Activated naive CD4-positive, alpha-beta T cell treated with anti-CD3 and anti-CD28 coated beads, Interleukin-2, amount 50 U/mL, for 24 hours (primary cell): ENCODE measurements around the gene TOR3A.
A peak's percentile ranks its signal among the peaks of the same experiment; 100 is the strongest.
"Not testable (repeated sequence)": the region's sequence is repeated elsewhere in the genome, so short reads cannot be mapped to it uniquely, and the experiment has no call there.

ENCODE experiments used
- H3K27ac Mint-ChIP-seq: one replicate; pipeline ENCODE4 v1.8.0; 2021; ENCODE audit warnings: mild to moderate bottlenecking, mixed read lengths
- H3K27me3 Mint-ChIP-seq: one replicate; pipeline ENCODE4 v1.8.0; 2021; ENCODE audit warnings: mixed read lengths
- H3K36me3 Mint-ChIP-seq: one replicate; pipeline ENCODE4 v1.8.0; 2021; ENCODE audit warnings: mixed read lengths
- H3K4me1 Mint-ChIP-seq: one replicate; pipeline ENCODE4 v1.8.0; 2021; ENCODE audit warnings: mixed read lengths
- H3K4me3 Mint-ChIP-seq: one replicate; pipeline ENCODE4 v1.8.0; 2021; ENCODE audit warnings: mild to moderate bottlenecking, mixed read lengths
- H3K9me3 Mint-ChIP-seq: one replicate; pipeline ENCODE4 v1.8.0; 2021; ENCODE audit warnings: mixed read lengths

TOR3A gene, protein sequence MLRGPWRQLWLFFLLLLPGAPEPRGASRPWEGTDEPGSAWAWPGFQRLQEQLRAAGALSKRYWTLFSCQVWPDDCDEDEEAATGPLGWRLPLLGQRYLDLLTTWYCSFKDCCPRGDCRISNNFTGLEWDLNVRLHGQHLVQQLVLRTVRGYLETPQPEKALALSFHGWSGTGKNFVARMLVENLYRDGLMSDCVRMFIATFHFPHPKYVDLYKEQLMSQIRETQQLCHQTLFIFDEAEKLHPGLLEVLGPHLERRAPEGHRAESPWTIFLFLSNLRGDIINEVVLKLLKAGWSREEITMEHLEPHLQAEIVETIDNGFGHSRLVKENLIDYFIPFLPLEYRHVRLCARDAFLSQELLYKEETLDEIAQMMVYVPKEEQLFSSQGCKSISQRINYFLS

DNA sequence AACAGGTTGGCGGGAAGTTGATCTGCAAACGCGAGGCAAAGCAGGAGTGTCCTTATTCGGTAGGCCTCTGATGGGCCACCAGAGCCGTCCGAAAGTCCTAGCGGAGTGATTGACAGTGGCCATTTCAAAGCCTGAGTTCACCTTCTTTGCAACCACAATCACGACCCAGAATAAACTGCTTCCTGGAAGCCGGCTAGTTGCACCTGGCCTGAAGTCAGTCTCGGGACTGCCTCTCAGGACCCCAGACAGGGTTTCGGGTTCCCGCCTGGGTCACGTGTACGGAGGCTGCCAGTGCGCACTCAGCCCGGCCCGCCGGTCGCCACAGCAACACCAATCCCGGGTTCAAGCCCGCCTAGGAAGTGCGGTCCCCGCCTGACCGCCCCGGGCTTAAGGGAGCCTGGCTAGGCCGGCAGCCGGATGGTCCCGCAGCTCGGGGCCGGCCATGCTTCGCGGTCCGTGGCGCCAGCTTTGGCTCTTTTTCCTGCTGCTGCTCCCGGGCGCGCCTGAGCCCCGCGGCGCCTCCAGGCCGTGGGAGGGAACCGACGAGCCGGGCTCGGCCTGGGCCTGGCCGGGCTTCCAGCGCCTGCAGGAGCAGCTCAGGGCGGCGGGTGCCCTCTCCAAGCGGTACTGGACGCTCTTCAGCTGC lies at the start of gene TOR3A:
Gene TOR3A, plus strand, starts transcription at position 384 of the 646 bp plus-strand sequence. Its CDS starts 59 bp downstream, at position 443.
- Mint-ChIP-seq H3K4me3 (peak within 1 kb of the TSS; percentile 97), H3K9me3 (no peaks in the 10 kb centered on the region), H3K36me3 (peaks cover 2% of the 10 kb centered on the region), H3K27ac (peak within 1 kb of the TSS; percentile 97), H3K4me1 (peaks cover 28% of the 10 kb centered on the region), H3K27me3 (no peaks in the 10 kb centered on the region)

DNA sequence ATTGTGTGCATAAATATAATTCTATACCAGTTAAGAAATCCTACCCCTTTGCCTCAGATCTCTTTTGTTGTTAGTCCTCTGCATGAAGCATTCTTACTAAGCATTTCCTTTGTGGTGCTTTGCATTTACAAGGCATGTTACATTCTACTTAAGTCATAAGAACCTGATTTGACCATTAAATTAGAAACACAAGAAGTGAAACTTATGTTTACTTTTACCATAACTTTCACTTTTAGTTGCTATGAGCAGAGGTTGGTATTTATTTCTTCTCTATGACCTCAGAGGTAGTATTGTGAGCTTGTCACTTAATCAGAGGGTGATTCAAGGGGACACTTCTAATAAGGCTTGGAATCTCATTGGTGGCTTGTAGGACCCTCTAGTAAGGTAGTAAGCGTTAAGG lies 47.1 kb upstream of the TOR3A start:
- peaks cover 87% of the 10 kb centered on the region for H3K4me1 Mint-ChIP-seq
- no peaks in the 10 kb centered on the region for H3K9me3 Mint-ChIP-seq
- H3K27ac Mint-ChIP-seq: peak overlapping the region; percentile 6
- H3K27me3 Mint-ChIP-seq: no peaks in the 10 kb centered on the region
- H3K4me3 Mint-ChIP-seq: peak overlapping the region; percentile 52
- H3K36me3 Mint-ChIP-seq: no peaks in the 10 kb centered on the region

DNA sequence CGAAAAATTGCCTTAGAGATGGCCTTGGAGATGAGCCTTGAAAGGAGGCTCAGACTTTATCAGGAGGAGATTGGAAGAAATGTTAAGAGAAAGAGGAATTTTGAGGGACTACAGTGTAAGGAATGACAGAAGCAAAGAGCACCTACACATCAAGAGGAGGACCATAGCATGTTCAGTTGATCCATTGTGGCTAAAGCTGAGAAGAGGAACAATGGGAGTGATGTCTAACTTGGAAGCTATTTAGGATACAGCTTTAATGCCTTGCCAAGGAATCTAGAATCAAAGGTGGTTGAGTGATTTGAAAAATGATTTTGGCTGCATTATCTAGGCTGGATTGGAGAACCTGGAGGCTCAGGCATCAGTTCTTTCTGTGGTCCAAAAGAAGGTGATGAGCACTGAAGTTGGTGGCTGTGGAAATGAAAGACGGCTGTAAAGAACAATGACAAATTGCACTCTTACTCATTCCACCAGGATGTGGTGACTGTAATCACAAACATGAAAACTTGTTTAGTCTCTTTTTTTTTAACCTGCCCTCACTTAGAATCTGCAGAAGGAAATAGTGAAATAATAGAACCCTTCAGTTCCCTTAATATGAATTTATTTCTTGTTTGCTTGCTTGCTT lies 44.9 kb upstream of the TOR3A start:
- H3K4me3 Mint-ChIP-seq: peak overlapping the region; percentile 11

DNA sequence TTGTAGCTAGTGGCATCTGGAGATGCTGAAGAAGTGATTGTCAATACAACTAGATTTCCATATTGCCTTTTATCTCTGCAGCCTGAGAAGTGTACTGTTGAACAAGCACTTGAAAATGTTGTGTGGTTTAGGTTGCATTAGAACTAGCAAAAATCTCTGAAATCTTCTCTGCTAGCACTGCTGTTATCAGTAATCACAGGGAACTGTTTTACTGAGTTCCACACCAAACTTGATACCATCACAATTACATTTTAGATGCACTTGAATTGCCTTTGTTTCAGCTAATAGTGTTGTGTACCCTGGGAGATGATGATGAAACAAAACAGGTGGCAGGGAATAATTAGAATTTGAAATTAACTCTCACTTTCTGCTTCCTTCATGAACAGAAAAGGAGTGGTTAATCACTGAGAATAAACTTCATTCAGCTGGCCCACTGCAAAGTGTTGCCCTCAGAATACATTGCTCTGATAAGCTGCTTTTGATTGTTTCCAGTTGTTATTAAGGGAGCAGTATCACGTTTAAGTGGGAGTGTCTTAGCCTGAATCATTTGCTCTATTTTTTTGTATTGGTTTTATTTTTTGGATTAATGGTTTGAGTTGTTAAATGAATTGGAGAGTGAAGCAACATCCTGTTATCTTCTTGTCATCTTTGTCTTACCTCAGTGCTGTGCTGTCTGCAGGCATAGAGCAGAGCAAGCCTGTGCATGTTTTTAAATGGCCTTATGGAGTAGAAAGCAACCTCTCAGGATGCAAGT lies 43.2 kb upstream of the TOR3A start:
- H3K4me3 Mint-ChIP-seq: peak overlapping the region; percentile 34
- H3K4me1 Mint-ChIP-seq: peaks cover 54% of the 10 kb centered on the region
- H3K36me3 Mint-ChIP-seq: no peaks in the 10 kb centered on the region
- H3K27ac Mint-ChIP-seq: peak overlapping the region; percentile 68
- no peaks in the 10 kb centered on the region for H3K27me3 Mint-ChIP-seq
- no peaks in the 10 kb centered on the region for H3K9me3 Mint-ChIP-seq

More for the DNA sequence above, 44.9 kb upstream of the TOR3A start:
- H3K36me3 Mint-ChIP-seq: no peaks in the 10 kb centered on the region
- H3K27me3 Mint-ChIP-seq: no peaks in the 10 kb centered on the region
- peaks cover 65% of the 10 kb centered on the region for H3K4me1 Mint-ChIP-seq
- H3K27ac Mint-ChIP-seq: peak overlapping the region; percentile 10
- H3K9me3 Mint-ChIP-seq: no peaks in the 10 kb centered on the region

DNA sequence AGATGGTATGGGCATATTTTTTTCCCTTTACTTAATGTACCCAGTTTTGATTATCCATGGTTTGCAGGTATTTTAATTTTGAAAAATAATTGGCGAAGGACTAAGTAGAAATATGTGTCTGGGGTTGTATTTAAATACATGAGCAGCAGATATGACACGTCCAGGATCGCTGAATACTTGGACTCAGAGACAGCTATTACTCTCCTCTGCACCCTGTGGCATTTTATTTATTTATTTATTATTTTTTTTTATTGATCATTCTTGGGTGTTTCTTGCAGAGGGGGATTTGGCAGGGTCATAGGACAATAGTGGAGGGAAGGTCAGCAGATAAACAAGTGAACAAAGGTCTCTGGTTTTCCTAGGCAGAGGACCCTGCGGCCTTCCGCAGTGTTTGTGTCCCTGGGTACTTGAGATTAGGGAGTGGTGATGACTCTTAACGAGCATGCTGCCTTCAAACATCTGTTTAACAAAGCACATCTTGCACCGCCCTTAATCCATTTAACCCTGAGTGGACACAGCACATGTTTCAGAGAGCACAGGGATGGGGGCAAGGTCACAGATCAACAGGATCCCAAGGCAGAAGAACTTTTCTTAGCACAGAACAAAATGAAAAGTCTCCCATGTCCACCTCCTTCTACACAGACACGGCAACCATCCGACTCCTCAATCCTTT lies 42.2 kb upstream of the TOR3A start:
- not testable (repeated sequence) for H3K27ac Mint-ChIP-seq, H3K4me3 Mint-ChIP-seq, H3K27me3 Mint-ChIP-seq, H3K36me3 Mint-ChIP-seq, H3K9me3 Mint-ChIP-seq
- H3K4me1 Mint-ChIP-seq: peaks cover 44% of the 10 kb centered on the region

DNA sequence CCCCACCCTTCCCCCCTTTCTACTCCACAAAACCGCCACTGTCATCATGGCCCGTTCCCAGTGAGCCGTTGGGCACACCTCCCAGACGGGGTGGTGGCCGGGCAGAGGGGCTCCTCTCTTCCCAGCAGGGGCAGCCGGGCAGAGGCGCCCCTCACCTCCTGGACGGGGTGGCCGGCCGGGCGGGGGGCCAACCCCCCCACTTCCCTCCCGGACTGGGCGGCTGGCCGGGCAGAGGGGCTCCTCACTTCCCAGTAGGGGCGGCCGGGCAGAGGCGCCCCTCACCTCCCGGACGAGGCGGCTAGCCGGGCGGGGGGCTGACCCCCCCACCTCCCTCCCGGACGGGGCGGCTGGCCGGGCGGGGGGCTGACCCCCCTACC lies 41.7 kb upstream of the TOR3A start:
- H3K27me3 Mint-ChIP-seq, H3K36me3 Mint-ChIP-seq, H3K4me3 Mint-ChIP-seq, H3K9me3 Mint-ChIP-seq, H3K27ac Mint-ChIP-seq: not testable (repeated sequence)
- H3K4me1 Mint-ChIP-seq: peaks cover 41% of the 10 kb centered on the region

DNA sequence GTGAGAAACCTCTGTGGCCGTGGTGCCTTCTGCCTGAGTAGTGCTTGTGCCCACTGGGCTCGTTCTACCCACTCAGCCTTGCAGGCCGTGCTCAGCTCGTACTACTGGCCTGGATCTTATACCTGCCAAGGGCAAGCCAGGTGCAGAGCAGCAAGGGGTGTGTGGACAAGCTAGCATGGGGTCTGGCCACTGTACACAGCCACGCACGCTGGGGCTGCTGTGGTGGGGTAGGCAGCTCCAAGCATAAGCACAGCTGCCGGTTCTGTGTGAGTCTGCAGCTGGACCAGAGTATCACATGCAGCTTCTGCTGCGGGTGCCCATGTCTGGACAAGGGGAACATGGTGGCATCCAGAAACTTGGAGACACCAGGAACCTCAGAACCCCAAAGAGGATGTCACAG lies 39.8 kb upstream of the TOR3A start:
- H3K27ac Mint-ChIP-seq: no peak overlapping the region
- no peaks in the 10 kb centered on the region for H3K9me3 Mint-ChIP-seq
- H3K4me3 Mint-ChIP-seq: no peak overlapping the region
- no peaks in the 10 kb centered on the region for H3K27me3 Mint-ChIP-seq
- H3K36me3 Mint-ChIP-seq: peaks cover 3% of the 10 kb centered on the region
- peaks cover 25% of the 10 kb centered on the region for H3K4me1 Mint-ChIP-seq

DNA sequence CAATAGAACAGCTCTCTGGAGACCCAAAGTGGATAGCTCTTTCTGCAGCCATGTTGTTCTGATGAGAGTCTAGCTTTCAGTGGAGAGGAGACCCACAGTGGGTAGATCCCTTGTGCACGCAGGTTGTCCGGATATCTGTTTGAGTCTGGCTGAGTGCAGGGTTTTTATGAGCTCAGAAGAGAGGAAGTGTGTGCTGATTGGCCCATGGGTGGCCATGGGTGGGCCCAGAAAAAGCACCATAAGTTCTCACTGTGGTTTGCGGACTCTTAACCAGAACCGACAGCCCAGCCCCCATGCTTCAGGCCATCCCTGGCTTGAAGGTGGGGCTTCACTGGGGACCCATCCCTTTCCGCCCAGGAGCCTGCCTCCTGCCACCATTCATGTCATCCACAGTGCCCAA lies 39.2 kb upstream of the TOR3A start:
- H3K27me3 Mint-ChIP-seq: no peaks in the 10 kb centered on the region
- peaks cover 3% of the 10 kb centered on the region for H3K36me3 Mint-ChIP-seq
- peaks cover 19% of the 10 kb centered on the region for H3K4me1 Mint-ChIP-seq
- H3K27ac Mint-ChIP-seq: no peak overlapping the region
- H3K4me3 Mint-ChIP-seq: no peak overlapping the region
- H3K9me3 Mint-ChIP-seq: no peaks in the 10 kb centered on the region

DNA sequence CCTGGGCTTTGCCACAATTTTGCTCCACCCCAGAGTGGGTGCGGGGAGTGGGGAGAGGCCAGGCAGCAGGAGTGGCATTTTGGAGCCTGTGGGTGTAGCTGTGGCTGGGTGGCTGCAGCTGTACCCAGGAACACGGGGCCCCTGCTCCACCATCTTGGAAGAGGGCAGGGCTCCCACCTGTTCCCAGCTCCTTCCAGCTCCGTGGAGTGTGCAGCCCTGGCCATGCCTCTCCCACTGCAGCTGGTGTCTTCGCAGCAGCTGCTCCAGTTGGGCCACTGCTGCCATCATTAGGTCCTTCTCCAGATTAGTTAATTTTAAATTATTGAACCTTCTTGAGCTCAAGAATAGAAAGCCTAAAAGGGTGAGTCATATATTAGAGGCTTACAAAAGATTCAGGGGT lies 38.6 kb upstream of the TOR3A start:
- Mint-ChIP-seq H3K9me3 (no peaks in the 10 kb centered on the region), H3K4me1 (peaks cover 16% of the 10 kb centered on the region), H3K4me3 (no peak overlapping the region), H3K27me3 (no peaks in the 10 kb centered on the region), H3K36me3 (peaks cover 3% of the 10 kb centered on the region), H3K27ac (no peak overlapping the region)

DNA sequence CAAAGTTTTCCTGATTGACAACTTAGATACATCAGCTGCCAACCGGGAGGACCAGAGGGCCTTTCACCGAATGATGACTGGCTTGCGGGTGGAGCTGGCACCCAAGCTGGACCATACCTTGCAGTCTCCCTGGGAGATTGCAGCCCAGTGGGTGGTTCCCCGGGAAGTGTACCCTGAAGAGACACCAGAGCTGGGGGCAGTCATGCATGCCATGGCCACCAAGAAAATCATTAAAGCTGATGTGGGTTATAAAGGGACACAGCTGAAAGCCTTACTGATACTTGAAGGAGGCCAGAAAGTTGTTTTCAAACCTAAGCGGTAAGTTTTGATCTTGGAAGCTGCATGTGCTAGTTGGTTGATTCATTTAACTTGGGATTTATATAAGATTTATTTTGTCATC lies 38.0 kb upstream of the TOR3A start:
- Mint-ChIP-seq H3K36me3 (peaks cover 3% of the 10 kb centered on the region), H3K9me3 (no peaks in the 10 kb centered on the region), H3K4me1 (peaks cover 9% of the 10 kb centered on the region), H3K4me3 (no peak overlapping the region), H3K27me3 (no peaks in the 10 kb centered on the region), H3K27ac (no peak overlapping the region)

DNA sequence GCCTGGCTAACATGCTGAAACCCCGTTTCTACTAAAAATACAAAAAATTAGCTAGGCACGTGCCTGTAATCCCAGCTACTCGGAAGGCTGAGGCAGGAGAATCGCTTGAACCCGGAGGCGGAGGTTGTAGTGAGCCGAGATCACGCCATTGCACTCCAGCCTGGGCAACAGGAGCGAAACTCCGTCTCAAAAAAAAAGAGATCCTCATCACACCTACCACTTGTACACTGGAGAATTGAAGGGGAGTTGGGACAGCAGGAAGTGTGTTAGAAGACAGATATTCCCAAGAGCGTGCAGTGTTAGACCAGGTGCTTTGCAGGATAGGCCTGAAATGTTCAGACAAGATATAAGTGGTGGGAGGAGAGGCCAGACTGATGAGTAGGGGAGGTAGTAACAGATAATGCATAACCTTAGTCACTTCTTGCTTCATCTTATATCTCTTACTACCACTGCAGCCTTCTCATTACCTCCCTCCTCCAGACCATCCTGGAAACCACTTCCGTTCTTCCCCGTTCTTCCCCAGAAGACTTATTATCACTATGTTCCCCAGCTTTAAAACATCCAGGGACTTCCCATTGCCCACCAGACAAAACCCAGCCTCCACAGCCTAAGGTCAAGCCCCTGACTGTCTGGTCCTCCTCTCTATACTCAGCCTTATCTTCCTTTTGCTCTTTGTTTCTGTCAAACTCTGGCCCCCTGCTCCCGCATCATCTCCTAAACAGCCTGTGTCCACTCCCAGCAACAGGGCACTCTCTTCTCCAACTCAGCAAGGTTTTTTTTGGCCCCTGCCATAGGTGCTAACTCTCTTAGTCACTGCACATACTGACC lies 34.8 kb upstream of the TOR3A start:
- H3K27me3 Mint-ChIP-seq: no peaks in the 10 kb centered on the region
- no peaks in the 10 kb centered on the region for H3K9me3 Mint-ChIP-seq
- peak overlapping the region; percentile 33 for H3K27ac Mint-ChIP-seq

DNA sequence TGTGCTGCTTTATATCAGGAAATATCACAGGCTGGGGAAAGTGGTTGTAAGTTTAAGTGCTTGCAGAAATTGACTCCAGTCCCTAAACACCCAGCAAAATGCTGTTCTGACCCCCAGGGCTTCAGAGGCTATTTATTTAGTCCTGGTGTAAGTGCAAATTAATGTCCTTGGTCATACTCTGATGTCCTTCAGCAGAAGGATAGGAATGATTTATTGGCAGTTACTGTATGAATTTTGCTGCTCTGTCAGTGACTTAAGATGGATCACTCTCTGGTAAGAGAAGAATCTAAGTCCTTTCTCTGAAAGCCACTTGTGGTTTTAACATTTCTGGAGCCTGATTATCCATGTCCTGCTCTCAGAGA lies 34.3 kb upstream of the TOR3A start:
- Mint-ChIP-seq H3K27me3 (no peaks in the 10 kb centered on the region), H3K9me3 (no peaks in the 10 kb centered on the region), H3K4me3 (no peak overlapping the region), H3K4me1 (peaks cover 4% of the 10 kb centered on the region), H3K36me3 (peaks cover 6% of the 10 kb centered on the region), H3K27ac (no peak overlapping the region)

More for the DNA sequence above, 34.8 kb upstream of the TOR3A start:
- H3K36me3 Mint-ChIP-seq: peaks cover 5% of the 10 kb centered on the region
- no peak overlapping the region for H3K4me3 Mint-ChIP-seq
- H3K4me1 Mint-ChIP-seq: peaks cover 4% of the 10 kb centered on the region

DNA sequence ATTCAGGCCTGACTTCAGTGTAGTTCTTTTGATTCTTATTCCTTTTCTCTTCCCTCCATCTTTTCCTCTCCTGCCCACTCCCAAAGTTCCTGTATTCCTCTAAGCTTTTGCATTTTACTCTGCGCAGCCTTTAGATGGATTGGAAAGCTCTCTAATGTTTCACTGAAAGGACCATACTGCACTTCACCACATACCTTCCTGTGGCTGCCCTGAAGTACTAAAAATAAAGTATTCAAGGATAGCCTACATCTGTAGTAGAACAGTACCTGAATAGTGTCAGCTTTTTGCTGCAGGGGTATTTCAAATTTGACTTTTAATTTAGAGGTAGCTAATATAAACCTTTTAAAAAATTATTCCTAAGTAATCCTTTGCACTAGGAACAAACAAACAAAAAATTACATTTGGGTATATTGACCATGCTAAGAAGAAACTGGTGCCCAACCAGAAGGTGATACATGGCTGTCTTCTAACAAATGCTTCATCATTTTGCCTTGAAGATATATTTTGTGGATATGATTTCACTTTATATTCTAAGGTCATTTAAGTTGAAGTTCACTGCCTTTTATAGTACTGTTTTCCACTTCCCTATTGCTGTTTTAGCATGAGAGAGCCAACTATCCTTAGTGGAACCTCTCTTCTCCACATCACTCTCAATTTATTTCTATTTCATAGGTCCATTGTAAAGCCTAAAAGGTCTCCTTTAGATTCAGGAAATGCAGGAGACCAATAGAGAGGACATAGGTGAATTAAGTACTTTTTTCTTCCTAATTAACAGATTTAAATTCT lies 33.3 kb upstream of the TOR3A start:
- no peaks in the 10 kb centered on the region for H3K9me3 Mint-ChIP-seq
- no peak overlapping the region for H3K27ac Mint-ChIP-seq
- peaks cover 7% of the 10 kb centered on the region for H3K36me3 Mint-ChIP-seq
- peaks cover 4% of the 10 kb centered on the region for H3K4me1 Mint-ChIP-seq
- no peaks in the 10 kb centered on the region for H3K27me3 Mint-ChIP-seq
- no peak overlapping the region for H3K4me3 Mint-ChIP-seq

DNA sequence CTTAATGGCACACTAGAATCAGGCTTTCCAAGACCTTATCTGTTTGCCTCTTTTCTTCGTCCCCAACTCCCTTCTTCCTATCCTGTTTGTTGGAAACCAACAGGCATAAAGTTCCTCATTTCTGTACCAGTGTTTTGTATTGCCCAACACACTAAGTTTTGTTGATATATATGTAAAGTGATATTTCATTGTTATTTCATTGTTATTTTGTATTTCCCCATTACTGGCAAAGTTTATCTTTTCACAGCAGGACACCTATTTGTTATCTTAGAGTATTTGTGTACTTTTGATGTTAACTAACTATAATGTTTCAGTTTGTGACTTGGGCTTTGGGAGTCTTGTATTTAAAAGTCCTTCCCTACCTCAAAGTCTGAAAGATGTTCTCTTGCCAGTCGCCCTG lies 29.1 kb upstream of the TOR3A start:
- peaks cover 29% of the 10 kb centered on the region for H3K36me3 Mint-ChIP-seq
- no peak overlapping the region for H3K4me3 Mint-ChIP-seq
- no peak overlapping the region for H3K27ac Mint-ChIP-seq
- H3K9me3 Mint-ChIP-seq: peaks cover 4% of the 10 kb centered on the region
- H3K27me3 Mint-ChIP-seq: no peaks in the 10 kb centered on the region
- H3K4me1 Mint-ChIP-seq: no peaks in the 10 kb centered on the region
